HepG2 (cell line): ENCODE data around the gene MIA2. TPM values are rescaled to one million over a fixed set of nuclear protein-coding genes. Genes with fewer than 3 reads are reported as not detected.
A peak's percentile ranks its signal among the peaks of the same experiment; 100 is the strongest.

Experiments used
- EP300 ChIP-seq, 3 experiments: sonication (generic) in 1 of 3; formaldehyde crosslinking in 1 of 3; IDR thresholded peaks; 2 replicates each; pipeline versions ENCODE4 v1.5.1 to v1.6.1; 2011 to 2020; ENCODE audit warnings: low read depth in 2 of 3, low read length in 2 of 3, borderline replicate concordance in 1 of 3, improper control_type of control experiment in 1 of 3, mild to moderate bottlenecking in 1 of 3, missing genetic modification reagents in 1 of 3, moderate library complexity in 1 of 3
- GABPB1 ChIP-seq: IDR thresholded peaks from 2 replicates; pipeline ENCODE4 v1.6.1; 2016; ENCODE audit warnings: mild to moderate bottlenecking, missing genetic modification reagents, moderate library complexity, missing compliant biosample characterization
- HDAC2 ChIP-seq: sonication (generic); formaldehyde crosslinking; IDR thresholded peaks from 2 replicates; pipeline ENCODE4 v1.4.0; 2020; ENCODE audit warnings: missing genetic modification reagents
- RBM39 ChIP-seq: fragments of 200-400 bp; formaldehyde crosslinking; IDR thresholded peaks from one replicate; pipeline ENCODE4 v1.6.1; 2018; ENCODE audit warnings: antibody characterized with exemption, mild to moderate bottlenecking, low read depth, low read length; ENCODE audit not compliant: poor library complexity, severe bottlenecking
- ZKSCAN1 ChIP-seq: fragments of 150-350 bp; IDR thresholded peaks from 2 replicates; pipeline ENCODE4 v1.6.1; 2014; ENCODE audit warnings: low read length
- polyA plus RNA-seq, 8 experiments: library from polyadenylated mRNA; depleted of rRNA in 3 of 8; stranded (reverse) in 7 of 8; unstranded in 1 of 8; fragments of >200 nt; fragmentation: Illumina TruSeq in 4 of 8; extraction: Trizol in 4 of 8; gene quantifications; 2 replicates each; pipeline versions ENCODE4 v1.2.1 to v1.2.3, GENCODE V29; 2011 to 2016; ENCODE audit warnings: low read depth in 4 of 8, missing spikeins in 1 of 8, mixed read lengths in 1 of 8; ENCODE audit not compliant: insufficient read depth in 1 of 8
- total RNA-seq, 5 experiments: library from RNA; depleted of rRNA; stranded (reverse); fragments of >200 nt; fragmentation: Illumina TruSeq; extraction: Trizol; gene quantifications; 2 replicates each; pipeline ENCODE4 v1.2.3, GENCODE V29; 2016; ENCODE audit warnings: low read depth in 1 of 5
- TF ChIP-seq, protein P1 (sequence below), 2 experiments: sonication (generic) in 1 of 2; formaldehyde crosslinking in 1 of 2; IDR thresholded peaks; 2 replicates each; pipeline versions ENCODE4 v1.4.0 to v1.6.1; 2018 to 2020; ENCODE audit warnings: missing genetic modification reagents in 2 of 2, borderline replicate concordance in 1 of 2, low read depth in 1 of 2, mild to moderate bottlenecking in 1 of 2, missing biosample characterization in 1 of 2
- TF ChIP-seq, protein P2 (sequence below): IDR thresholded peaks from 2 replicates; pipeline ENCODE4 v1.6.1; 2016; ENCODE audit warnings: low read depth
- TF ChIP-seq, protein P3 (sequence below): sonication (generic); formaldehyde crosslinking; IDR thresholded peaks from 2 replicates; pipeline ENCODE4 v1.5.1; 2020; ENCODE audit warnings: mild to moderate bottlenecking, moderate library complexity, missing genetic modification reagents
- TF ChIP-seq, protein P4 (sequence below): sonication (generic); formaldehyde crosslinking; IDR thresholded peaks from 2 replicates; pipeline ENCODE4 v1.4.0; 2020; ENCODE audit warnings: low read depth, missing genetic modification reagents
- TF ChIP-seq, protein P5 (sequence below): sonication (generic); formaldehyde crosslinking; IDR thresholded peaks from 2 replicates; pipeline ENCODE4 v1.5.0; 2020; ENCODE audit warnings: mild to moderate bottlenecking, missing genetic modification reagents
- TF ChIP-seq, protein P6 (sequence below): fragments of 450-650 bp; IDR thresholded peaks from 2 replicates; pipeline ENCODE4 v1.6.1; 2017; ENCODE audit warnings: mild to moderate bottlenecking

The MIA2 gene
- total and polyA plus RNA-seq, 2 of the 13 experiments (the other 11 are each of a cell fraction or from before 2014, with no cell fraction given): 134 to 158 TPM

DNA sequence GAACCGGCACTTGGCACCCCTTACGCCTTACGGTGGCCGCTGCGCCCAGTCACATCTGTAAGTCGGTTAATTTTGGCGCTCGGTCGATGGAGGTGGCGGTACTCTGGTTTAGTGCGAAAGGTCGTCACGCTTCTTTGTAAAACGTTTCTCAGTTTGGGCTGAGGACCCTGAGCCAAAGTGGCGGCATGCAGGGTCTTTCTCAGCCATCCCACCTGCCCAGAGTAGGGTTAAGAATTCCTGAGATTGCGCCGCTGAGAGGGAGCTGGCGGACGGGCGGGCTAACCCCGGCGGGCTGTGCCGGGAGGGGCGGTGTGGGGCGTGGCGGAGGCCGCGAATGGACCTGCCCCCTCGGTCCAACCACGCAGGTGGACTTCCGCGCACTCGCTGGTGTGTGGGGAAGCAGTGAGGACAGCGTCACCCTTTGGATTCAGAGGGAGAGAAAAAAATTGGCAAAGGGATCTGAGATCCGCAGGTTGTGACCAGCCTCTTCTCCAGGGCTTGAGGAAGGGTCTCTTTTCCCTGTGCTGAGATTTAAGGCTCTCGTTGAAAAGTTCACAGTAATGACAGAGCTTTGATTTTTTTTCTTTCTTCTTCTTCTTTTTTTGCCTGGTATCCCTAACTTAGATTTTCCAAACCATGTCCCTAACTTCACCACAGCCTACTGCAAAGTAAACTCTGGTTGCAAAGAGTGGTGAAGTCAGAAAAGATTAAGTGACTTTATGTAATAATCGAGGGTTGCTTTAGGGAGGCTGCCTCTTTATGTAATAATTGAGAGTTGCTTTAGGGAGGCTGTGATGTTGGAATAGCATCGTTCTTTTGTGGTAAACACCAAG is 199.1 kb downstream of the MIA2 start (continued):
- TF ChIP-seq, protein P1, sequence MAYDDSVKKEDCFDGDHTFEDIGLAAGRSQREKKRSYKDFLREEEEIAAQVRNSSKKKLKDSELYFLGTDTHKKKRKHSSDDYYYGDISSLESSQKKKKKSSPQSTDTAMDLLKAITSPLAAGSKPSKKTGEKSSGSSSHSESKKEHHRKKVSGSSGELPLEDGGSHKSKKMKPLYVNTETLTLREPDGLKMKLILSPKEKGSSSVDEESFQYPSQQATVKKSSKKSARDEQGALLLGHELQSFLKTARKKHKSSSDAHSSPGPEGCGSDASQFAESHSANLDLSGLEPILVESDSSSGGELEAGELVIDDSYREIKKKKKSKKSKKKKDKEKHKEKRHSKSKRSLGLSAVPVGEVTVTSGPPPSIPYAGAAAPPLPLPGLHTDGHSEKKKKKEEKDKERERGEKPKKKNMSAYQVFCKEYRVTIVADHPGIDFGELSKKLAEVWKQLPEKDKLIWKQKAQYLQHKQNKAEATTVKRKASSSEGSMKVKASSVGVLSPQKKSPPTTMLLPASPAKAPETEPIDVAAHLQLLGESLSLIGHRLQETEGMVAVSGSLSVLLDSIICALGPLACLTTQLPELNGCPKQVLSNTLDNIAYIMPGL (CRISPR knock-in tag; IDR thresholded peaks at IDR 0.05; ENCODE audit: borderline replicate concordance in 1 of 2, low read depth in 1 of 2): peak; percentile 35 to 85
- 0 out of 4 replicates have a peak, but pooled peaks of 1 of the 2 experiments have one; percentile 18 for TF ChIP-seq EP300 (IDR thresholded peaks at IDR 0.05; ENCODE audit: low read depth in 2 of 2, low read length in 2 of 2)
- TF ChIP-seq EP300 (CRISPR knock-in tag; IDR thresholded peaks at IDR 0.05; ENCODE audit: borderline replicate concordance): peak; percentile 70
- TF ChIP-seq GABPB1 (CRISPR knock-in tag): peak; percentile 88
- TF ChIP-seq, protein P2, sequence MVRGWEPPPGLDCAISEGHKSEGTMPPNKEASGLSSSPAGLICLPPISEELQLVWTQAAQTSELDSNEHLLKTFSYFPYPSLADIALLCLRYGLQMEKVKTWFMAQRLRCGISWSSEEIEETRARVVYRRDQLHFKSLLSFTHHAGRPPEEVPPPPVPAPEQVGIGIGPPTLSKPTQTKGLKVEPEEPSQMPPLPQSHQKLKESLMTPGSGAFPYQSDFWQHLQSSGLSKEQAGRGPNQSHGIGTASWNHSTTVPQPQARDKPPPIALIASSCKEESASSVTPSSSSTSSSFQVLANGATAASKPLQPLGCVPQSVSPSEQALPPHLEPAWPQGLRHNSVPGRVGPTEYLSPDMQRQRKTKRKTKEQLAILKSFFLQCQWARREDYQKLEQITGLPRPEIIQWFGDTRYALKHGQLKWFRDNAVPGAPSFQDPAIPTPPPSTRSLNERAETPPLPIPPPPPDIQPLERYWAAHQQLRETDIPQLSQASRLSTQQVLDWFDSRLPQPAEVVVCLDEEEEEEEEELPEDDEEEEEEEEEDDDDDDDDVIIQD (CRISPR knock-in tag): peak; percentile 88; the same call in 1 of the 2 replicates
- TF ChIP-seq, protein P3, sequence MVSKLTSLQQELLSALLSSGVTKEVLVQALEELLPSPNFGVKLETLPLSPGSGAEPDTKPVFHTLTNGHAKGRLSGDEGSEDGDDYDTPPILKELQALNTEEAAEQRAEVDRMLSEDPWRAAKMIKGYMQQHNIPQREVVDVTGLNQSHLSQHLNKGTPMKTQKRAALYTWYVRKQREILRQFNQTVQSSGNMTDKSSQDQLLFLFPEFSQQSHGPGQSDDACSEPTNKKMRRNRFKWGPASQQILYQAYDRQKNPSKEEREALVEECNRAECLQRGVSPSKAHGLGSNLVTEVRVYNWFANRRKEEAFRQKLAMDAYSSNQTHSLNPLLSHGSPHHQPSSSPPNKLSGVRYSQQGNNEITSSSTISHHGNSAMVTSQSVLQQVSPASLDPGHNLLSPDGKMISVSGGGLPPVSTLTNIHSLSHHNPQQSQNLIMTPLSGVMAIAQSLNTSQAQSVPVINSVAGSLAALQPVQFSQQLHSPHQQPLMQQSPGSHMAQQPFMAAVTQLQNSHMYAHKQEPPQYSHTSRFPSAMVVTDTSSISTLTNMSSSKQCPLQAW (CRISPR knock-in tag): peak; percentile 86
- TF ChIP-seq, protein P4, sequence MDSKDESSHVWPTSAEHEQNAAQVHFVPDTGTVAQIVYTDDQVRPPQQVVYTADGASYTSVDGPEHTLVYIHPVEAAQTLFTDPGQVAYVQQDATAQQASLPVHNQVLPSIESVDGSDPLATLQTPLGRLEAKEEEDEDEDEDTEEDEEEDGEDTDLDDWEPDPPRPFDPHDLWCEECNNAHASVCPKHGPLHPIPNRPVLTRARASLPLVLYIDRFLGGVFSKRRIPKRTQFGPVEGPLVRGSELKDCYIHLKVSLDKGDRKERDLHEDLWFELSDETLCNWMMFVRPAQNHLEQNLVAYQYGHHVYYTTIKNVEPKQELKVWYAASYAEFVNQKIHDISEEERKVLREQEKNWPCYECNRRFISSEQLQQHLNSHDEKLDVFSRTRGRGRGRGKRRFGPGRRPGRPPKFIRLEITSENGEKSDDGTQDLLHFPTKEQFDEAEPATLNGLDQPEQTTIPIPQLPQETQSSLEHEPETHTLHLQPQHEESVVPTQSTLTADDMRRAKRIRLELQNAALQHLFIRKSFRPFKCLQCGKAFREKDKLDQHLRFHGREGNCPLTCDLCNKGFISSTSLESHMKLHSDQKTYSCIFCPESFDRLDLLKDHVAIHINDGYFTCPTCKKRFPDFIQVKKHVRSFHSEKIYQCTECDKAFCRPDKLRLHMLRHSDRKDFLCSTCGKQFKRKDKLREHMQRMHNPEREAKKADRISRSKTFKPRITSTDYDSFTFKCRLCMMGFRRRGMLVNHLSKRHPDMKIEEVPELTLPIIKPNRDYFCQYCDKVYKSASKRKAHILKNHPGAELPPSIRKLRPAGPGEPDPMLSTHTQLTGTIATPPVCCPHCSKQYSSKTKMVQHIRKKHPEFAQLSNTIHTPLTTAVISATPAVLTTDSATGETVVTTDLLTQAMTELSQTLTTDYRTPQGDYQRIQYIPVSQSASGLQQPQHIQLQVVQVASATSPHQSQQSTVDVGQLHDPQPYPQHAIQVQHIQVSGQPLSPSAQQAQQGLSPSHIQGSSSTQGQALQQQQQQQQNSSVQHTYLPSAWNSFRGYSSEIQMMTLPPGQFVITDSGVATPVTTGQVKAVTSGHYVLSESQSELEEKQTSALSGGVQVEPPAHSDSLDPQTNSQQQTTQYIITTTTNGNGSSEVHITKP (CRISPR knock-in tag): no peak
- peak; percentile 80; the same call in 1 of the 2 replicates for TF ChIP-seq HDAC2
- TF ChIP-seq, protein P5, sequence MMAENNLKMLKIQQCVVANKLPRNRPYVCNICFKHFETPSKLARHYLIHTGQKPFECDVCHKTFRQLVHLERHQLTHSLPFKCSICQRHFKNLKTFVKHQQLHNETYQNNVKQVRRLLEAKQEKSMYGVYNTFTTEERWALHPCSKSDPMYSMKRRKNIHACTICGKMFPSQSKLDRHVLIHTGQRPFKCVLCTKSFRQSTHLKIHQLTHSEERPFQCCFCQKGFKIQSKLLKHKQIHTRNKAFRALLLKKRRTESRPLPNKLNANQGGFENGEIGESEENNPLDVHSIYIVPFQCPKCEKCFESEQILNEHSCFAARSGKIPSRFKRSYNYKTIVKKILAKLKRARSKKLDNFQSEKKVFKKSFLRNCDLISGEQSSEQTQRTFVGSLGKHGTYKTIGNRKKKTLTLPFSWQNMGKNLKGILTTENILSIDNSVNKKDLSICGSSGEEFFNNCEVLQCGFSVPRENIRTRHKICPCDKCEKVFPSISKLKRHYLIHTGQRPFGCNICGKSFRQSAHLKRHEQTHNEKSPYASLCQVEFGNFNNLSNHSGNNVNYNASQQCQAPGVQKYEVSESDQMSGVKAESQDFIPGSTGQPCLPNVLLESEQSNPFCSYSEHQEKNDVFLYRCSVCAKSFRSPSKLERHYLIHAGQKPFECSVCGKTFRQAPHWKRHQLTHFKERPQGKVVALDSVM (CRISPR knock-in tag): peak; percentile 69
- no peak for TF ChIP-seq ZKSCAN1
- TF ChIP-seq RBM39: peak; percentile 99
- TF ChIP-seq, protein P6, sequence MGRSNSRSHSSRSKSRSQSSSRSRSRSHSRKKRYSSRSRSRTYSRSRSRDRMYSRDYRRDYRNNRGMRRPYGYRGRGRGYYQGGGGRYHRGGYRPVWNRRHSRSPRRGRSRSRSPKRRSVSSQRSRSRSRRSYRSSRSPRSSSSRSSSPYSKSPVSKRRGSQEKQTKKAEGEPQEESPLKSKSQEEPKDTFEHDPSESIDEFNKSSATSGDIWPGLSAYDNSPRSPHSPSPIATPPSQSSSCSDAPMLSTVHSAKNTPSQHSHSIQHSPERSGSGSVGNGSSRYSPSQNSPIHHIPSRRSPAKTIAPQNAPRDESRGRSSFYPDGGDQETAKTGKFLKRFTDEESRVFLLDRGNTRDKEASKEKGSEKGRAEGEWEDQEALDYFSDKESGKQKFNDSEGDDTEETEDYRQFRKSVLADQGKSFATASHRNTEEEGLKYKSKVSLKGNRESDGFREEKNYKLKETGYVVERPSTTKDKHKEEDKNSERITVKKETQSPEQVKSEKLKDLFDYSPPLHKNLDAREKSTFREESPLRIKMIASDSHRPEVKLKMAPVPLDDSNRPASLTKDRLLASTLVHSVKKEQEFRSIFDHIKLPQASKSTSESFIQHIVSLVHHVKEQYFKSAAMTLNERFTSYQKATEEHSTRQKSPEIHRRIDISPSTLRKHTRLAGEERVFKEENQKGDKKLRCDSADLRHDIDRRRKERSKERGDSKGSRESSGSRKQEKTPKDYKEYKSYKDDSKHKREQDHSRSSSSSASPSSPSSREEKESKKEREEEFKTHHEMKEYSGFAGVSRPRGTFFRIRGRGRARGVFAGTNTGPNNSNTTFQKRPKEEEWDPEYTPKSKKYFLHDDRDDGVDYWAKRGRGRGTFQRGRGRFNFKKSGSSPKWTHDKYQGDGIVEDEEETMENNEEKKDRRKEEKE: no peak
